ENCODE data around the gene DNAI4.
"Not testable (repeated sequence)": the region's sequence is repeated elsewhere in the genome, so short reads cannot be mapped to it uniquely, and the experiment has no call there.

Gene DNAI4, protein sequence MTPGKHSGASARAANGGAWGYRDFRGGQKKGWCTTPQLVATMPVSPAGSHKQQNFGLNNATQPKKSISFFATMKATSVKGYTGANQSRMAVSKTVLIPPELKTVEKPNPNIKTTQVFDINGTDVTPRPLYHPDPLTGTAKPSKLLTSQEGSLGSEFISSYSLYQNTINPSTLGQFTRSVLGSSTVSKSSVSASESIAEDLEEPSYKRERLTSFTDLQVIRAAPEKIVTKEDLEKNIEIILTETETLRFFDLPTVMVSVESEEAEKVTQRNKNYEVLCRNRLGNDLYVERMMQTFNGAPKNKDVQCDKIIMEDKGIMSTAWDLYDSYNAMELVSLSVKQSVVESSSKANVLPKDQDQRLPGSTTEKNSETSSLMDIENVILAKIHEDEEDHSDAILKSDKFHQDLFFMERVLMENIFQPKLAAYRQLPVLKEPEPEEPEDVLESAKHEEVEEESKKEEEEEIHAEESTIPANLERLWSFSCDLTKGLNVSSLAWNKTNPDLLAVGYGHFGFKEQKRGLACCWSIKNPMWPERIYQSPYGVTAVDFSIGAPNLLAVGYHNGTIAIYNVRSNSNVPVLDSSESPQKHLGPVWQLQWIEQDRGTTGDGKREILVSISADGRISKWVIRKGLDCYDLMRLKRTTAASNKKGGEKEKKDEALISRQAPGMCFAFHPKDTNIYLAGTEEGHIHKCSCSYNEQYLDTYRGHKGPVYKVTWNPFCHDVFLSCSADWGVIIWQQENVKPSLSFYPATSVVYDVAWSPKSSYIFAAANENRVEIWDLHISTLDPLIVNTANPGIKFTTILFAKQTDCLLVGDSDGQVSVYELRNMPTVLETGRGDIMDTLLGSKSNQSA

DNA sequence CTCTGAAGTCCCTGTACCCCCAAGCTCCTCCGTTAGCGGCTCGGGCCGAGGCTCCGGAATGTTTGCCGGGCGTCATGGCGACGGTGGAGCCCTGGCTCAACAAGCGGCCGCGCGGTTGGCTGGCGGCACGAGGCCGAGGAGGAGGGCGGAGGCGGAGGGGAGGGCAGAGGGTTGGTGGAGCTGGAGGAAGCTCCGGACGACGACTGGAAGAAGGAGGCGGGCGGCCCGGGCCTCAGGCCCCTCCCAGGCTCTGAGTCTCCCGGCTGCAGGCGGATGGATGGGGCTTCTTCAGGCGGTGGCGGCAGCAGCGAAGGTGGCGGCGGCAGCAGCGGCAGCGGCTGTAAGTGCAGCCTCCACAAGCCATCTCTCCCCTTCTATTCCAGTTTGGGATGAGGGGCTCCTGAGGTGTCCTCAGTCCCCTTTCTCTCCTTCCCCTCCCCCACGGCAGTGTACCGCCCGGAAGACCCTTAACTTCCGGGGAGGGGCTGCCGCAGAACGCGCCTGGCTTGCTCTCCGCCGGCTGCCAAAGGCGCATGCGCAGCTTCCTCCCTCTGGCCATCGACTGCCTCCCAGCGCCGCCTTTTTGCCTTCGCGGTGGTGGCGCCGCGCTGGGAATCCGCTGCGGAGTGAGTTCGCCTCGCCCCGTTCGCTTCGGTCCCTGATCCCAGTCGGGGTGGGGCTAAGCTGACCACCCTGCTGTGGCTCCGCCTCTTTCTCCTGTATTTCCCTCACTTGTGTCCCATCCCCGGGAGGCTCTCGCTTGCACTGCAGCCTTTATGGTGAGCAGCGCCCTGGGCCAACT is at the start of gene DNAI4, which contains the start of gene MIER1:
TSS of gene DNAI4 (minus strand) at position 101 of the 802 bp plus-strand sequence. CDS start at position 76, 25 bp downstream.
TSS of gene MIER1 (plus strand) at position 235 of the 802 bp plus-strand sequence. CDS start at position 274, 39 bp downstream.
- DNase-seq (ENCODE audit: extremely low spot score, insufficient read length, low read depth), result peak; percentile 99
- FAIRE-seq, result peak; percentile 98

DNA sequence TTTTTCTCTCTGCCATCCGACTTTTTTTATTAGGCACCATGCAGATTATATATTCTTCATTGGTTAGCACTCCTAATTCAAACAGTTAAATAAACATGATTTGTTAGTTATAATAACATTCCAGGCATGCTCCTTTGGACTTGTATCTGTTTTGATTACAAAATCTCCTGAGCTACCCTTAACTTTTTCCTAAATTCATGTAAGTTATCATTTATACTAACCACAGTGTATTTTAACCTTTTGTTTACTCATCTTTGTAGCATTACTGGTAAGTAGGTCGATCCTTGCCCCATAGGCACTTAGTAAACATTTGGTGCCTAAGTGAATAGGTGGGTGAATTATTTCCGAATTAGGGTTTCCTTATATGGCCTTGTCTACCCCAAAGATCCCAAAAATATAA is 43.9 kb upstream of the DNAI4 start:
- FAIRE-seq, result no peak
- no peak for DNase-seq (ENCODE audit: extremely low spot score, insufficient read length, low read depth)

DNA sequence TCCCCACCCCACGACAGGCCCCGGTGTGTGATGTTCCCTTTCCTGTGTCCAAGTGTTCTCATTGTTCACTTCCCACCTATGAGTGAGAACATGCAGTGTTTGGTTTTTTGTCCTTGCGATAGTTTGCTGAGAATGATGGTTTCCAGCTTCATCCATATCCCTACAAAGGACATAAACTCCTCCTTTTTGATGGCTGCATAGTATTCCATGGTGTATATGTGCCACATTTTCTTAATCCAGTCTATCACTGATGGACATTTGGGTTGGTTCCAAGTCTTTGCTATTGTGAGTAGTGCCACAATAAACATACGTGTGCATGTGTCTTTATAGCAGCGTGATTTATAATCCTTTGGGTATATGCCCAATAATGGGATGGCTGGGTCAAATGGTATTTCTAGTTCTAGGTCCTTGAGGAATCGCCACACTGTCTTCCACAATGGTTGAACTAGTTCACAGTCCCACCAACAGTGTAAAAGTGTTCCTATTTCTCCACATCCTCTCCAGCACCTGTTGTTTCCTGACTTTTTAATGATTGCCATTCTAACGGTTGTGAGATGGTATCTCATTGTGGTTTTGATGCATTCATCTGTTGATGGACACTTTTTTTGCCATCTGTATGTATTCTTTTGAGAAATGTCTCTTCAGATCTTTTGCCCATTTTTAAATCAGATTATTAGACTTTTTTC is 41.7 kb upstream of the DNAI4 start:
- not testable (repeated sequence) for DNase-seq (ENCODE audit: extremely low spot score, insufficient read length, low read depth); FAIRE-seq

DNA sequence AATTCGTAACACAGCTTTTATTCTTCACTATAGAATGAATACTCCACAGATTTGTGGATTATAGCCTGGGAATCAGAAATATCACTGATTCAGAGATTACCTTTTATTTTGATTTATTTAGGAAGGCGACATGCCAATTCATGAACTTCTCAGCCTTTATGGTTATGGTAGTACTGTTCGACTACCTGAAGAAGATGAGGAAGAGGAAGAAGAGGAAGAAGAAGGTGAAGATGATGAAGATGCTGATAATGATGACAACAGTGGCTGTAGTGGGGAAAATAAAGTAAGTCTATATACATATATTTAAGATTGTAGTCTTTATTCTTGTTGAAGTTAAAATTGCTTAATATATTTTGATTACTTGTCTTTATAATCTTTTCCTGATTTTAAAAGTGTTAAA is 33.3 kb upstream of the DNAI4 start:
- no peak for FAIRE-seq
- DNase-seq (ENCODE audit: extremely low spot score, insufficient read length, low read depth), result no peak

DNA sequence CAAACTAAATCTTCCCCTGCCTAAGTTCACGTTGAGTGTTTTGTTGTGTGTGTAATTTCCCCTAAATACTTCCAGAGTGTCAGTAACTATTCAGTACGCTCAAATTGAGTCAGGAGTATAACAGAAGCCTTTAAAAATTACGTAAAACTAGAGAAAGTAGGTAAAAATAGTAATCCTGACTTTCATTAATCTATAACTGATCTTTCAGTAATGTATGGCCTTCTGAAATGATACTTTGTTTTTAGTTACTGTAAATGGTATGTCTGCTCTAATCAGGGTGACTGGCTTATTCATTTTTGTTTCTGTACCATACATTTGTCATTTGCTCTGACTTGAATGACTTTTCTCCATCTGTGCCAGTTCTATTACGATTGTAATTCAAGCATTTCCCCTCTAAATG is 29.6 kb upstream of the DNAI4 start:
- peak; percentile 75 for FAIRE-seq
- DNase-seq (ENCODE audit: extremely low spot score, insufficient read length, low read depth), result no peak

DNA sequence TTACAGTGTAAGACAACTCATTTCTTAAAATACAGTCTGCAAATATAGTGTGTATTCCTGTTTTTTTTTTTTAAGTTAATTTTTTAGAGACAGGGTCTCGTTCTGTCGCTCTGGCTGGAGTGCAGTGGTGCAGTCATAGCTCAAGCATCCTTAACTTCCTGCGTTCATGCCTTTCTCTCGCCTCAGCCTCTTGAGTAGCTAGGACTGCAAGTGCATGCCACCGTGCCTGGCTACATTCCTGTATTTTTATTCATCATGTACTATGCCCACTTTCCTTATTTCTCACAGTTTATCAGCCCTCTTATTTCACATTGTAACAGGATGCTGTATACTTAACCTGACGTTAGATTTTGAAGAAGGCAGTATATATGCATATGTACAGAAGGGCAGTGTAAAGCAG is 26.9 kb upstream of the DNAI4 start:
- DNase-seq (ENCODE audit: extremely low spot score, insufficient read length, low read depth), result no peak

DNA sequence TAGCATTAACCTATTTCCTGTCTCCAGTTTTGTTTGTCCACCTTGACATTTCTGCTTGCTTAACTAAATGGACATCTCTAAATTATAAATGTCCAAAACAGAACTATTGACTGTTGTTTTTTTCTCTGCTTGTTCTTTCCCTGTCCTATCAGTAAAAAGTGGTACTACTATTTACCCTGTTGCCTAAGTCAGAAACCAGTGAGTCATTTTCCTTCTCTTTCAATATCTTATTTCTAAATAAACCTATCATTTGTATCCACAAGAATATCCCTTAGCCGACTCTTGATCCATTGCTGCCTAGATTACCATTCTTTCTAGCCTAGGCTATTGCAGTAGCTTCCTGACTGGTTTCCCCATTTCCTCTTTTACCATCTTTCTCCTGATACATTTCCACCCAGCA is 22.6 kb upstream of the DNAI4 start:
- no peak for FAIRE-seq
- no peak for DNase-seq (ENCODE audit: extremely low spot score, insufficient read length, low read depth)

More for the DNA sequence above, 26.9 kb upstream of the DNAI4 start:
- FAIRE-seq, result no peak

DNA sequence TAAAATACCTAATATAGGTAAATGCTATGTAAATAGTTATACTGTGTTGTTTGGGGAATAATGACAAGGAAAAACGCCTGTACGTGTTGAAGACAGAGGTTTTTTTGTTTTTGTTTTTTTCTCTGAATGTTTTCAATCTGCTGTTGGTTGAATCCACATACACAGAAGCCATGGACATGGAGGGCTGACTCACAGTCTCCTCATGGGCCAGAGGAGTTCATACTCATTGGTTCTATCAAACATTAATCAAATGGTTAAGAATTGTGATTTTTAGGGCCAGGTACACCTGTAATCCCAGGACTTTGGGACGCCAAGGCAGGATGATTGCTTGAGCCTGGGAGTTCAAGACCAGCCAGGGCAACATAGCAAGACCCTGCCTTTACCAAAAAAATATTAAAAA is 20.7 kb upstream of the DNAI4 start:
- FAIRE-seq (no peak), DNase-seq (ENCODE audit: extremely low spot score, insufficient read length, low read depth) (no peak)

DNA sequence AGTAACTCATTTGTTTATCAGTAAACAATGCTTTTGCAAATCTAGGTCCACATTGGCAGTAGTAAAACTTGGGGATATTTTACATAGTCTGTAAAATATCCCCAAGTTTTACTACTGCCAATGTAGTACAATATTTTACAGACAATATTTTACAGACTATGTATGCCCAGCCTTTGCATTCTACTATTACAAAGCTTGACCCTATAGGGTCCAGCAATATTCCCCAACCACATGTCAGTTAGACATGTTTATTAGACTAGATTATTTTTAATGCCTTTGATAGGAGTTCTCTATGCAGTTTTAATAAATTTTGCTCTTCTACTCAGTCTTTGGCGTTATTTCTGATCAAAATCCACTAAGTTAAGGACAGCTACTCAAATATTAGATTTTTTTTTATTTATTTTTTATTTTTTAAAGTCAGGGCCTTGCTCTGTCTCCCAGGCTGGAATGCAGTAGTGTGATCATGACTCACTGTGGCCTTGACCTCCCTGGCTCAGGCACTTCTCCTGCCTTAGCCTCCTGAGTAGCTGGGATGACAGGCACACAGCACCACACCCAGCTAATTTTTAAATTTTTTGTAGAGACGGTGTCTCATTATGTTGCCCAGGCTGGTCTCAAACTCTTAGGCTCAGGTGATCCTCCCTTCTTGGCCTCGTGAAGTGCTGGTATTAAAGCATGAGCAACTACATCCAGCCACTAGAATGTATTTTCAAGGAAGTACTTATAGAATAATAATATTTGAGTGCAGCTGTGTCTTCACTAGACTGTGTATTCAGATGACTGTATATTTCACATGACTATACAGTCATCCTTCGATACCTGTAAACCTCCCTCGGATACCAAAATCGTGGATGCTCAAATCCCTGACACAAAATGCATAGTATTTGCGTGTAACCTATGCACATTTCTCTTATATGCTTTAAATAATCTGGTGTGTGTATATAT is 19.9 kb upstream of the DNAI4 start:
- DNase-seq (ENCODE audit: extremely low spot score, insufficient read length, low read depth) (no peak), FAIRE-seq (no peak)

DNA sequence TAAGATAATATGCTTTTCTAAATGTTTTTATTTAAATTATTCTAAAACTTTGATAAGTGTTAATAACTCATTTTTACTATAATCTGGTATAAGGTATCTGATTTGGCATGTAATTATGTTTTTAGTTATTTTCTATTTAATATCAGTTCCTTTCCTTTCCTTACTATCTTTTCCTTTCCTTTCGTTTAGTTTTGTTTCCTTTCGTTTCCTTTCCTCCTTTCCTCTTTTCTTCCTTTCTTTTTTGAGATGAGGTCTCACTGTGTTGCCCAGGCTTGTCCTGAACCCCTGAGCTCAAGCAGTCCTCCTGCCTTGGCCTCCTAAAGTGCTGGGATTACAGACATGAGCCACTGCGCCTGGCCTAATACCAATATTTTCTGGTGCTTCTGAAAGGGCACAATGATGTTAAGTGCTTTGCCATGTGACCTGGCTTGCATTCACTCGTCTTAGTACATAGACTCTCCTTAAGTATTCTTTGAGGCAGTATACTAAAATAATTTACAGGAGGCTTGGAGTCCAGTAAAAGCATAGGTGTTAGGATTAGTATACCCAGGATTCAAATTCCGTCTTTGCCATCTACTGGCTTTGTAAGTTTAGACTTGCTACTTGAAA is 18.8 kb upstream of the DNAI4 start:
- FAIRE-seq, result no peak
- DNase-seq (ENCODE audit: extremely low spot score, insufficient read length, low read depth), result no peak

DNA sequence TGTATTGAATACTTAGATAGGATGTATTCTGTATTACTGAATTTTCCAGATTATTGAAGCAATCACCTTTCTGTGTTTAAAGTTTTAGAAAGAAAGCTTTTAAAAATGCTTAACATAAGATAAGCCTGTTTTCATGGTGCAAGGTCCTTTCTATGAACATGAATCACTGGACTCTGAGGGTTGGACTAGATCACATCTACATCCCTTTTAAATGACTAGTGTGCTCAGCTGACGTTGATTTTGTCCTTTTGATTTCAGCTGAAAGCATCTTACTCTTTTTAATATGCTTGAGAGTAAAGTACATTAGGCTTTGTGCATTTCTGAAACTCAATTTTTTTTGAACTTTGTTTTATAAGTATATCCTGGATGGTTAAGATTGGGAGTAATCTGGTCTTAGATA is 16.3 kb upstream of the DNAI4 start:
- DNase-seq (ENCODE audit: extremely low spot score, insufficient read length, low read depth) (no peak), FAIRE-seq (no peak)

DNA sequence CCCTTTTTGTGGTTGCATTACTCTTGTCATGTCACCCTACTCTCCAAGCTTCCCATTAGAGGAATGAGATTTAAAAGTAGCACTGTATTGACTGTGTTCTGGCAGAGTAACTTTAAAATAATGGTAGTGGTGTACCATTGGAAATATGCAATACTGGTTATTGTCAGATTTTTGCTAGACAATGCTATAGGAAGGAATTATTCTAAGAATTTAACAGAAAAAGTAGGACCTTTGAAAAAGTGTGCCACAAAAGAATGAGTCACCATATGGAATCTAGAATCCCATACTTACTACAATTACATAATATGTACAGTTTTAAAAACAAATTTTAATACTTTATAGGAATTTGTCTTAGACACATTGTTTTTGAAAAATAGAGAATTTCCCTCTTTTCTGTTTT is 14.0 kb upstream of the DNAI4 start:
- DNase-seq (ENCODE audit: extremely low spot score, insufficient read length, low read depth) (no peak), FAIRE-seq (no peak)

DNA sequence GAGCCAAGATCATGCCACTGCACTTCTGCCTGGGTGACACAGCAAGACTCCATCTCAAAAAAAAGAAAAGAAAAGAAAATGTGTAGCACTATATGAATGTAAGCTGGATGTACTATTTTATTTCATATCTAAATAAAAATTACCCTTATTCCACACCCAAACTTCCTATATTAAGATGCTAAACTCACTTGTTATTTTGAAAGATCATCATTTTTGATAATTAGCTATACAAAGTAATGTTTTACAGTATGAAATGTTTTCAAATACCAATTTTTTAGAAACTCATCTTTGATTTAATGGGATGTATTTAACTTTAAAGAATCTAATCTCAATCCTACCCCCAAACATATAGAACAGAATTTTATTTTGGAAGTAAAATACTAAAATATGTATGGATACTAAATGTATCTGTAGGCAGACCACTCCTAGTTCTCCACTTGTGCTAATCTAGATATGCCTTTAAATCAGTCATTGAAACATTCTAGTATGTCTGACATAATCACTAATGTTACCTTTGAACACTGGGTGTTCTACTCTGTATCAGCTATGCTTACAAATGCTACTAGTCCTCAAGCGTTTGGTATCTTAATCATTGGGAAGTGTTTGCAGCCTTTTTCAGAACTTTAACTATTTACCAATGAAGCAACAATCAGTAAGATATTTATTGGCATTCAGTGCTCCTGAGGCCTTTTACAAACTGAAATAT is 13.0 kb upstream of the DNAI4 start:
- no peak for DNase-seq (ENCODE audit: extremely low spot score, insufficient read length, low read depth)
- FAIRE-seq, result peak; percentile 12

DNA sequence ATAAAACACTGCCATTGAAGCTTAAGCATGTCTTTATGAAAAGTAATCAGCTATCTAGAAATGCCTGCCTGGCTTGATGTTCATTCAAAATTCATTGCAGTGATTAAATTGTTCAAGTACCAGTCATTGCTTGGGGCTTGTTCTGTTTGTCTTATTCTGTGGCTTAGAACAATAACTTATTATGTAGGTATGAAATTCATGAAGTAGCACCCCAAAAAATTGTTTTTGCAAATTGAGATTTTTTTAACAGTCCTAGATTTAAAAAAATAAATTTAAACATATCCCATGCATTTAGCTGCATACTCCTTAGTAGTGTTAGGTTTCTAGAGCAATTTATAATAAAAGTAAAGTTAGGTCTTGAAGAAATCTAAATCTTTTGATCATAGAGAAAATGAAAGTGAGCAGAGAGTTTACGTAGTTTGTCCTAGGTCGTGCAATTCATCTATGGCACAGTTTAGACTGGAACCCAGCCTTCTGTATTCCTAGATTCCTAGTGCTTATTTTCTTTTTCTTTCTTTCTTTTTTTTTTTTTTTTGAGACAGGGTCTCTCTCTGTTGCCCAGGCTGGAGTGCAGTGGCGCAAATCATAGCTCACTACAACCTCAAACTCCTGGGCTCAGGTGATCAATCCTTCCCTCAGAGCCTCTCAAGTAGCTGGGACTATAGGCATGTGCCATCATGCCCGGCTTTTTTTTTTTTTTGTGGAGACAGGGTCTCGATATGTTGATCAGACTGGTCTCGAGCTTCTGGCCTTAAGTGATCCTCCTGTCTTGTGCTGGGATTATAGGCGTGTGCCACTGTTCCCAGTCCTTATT is 9.4 kb upstream of the DNAI4 start:
- FAIRE-seq, result peak; percentile 48
- DNase-seq (ENCODE audit: extremely low spot score, insufficient read length, low read depth), result no peak

DNA sequence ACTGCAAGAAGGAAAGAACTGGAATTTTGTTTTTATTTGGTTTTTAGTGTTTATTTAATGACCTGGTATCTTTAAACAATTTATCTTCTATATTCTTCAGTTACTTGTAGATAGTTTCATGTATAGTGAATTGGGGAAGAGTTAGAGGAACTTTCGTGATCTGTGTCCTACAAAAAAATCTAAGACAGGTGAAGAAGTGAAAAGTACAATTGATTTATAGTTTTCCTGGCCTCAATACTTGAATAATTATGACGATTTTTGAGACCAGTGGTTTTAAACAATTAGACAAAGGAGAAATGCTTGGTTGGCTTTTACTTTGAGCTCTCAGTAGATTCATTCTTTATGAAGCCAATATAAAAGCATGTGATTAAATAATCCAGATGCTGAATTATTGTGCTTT is 7.6 kb upstream of the DNAI4 start:
- DNase-seq (ENCODE audit: extremely low spot score, insufficient read length, low read depth), result no peak
- no peak for FAIRE-seq

DNA sequence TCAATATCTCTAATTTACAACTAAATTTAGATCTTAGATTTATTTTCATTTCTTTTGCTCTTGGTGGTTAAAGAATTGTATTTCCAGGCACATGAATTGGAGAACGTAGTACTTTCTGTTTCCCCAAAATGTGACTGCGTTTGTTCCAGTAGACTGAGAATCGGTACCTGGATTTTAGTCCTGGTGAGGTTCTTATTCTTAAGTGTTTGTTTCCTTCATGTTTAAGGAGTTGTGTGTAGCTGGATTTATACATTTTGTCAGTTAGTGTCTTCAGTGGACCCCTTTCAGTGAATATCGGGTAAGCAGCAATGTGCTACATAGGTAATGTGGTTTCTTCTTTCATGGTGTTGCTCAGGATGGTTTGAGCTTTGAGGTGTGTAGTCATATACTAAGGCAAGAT is 6.9 kb upstream of the DNAI4 start:
- no peak for DNase-seq (ENCODE audit: extremely low spot score, insufficient read length, low read depth)

DNA sequence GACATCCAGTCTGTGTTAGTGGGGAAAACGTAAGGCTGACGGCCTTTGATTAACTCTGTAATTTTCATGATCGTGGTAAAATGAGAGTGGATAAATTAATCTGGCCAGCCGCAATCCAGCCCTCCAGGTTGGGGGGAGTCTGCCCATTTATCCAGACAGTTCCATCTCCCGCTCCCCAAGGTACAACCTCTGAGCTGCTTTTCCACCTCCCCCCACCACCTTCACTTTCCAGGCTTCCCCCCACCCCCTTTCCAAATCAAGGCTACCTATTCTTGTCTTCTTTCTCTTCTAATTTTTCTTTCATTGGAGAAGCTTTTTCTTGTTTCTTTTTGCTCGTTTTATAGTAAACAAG is 6.1 kb upstream of the DNAI4 start:
- FAIRE-seq (no peak), DNase-seq (ENCODE audit: extremely low spot score, insufficient read length, low read depth) (no peak)

More for the DNA sequence above, 6.9 kb upstream of the DNAI4 start:
- peak; percentile 54 for FAIRE-seq

All from GM18507 (cell line).